H1 (cell line): ENCODE results near the gene PIGC. TPM values are rescaled to one million over a fixed set of nuclear protein-coding genes. Genes with fewer than 3 reads are reported as not detected.
A peak's percentile ranks its signal among the peaks of the same experiment; 100 is the strongest.

Source experiments
- CTCF ChIA-PET: fragments of 300-600 bp; sonication (Branson Sonifier 250); formaldehyde crosslinking; loops from one replicate; lab custom pipeline; 2021; ENCODE audit not compliant: partially characterized antibody; lab: Charles Lee
- POLR2A ChIA-PET: fragments of 300-600 bp; sonication (Branson Sonifier 250); formaldehyde crosslinking; loops from one replicate; lab custom pipeline; 2021; ENCODE audit warnings: inconsistent platforms; ENCODE audit not compliant: partially characterized antibody; lab: Charles Lee
- DNase-seq, 2 experiments: peaks; one replicate each; pipeline versions ENCODE4 v3.0.0 to v3.0.0-alpha.2; 2010 to 2022; ENCODE audit warnings: low spot score in 2 of 2, low read depth in 1 of 2, mixed read lengths in 1 of 2
- FAIRE-seq: peaks from 2 replicates; lab custom pipeline; 2011; peaks lifted over from hg19 to GRCh38; lab: Jason Lieb, UNC
- H2AFZ ChIP-seq: 2 replicates; pipeline ENCODE4 v1.8.1; 2012; ENCODE audit warnings: low read length, inconsistent platforms
- H2AK5ac ChIP-seq: 2 replicates; pipeline ENCODE4 v1.6.1; 2013; ENCODE audit warnings: low read depth, low read length
- H2BK120ac ChIP-seq: replicated peaks from 2 replicates; pipeline ENCODE3; 2013; ENCODE audit warnings: low read depth, low read length, inconsistent platforms
- H2BK12ac ChIP-seq: 2 replicates; pipeline ENCODE4 v1.6.1; 2013; ENCODE audit warnings: low read depth, low read length
- H2BK15ac ChIP-seq: 2 replicates; pipeline ENCODE4 v1.6.1; 2013; ENCODE audit warnings: low read length
- H2BK20ac ChIP-seq: 2 replicates; pipeline ENCODE4 v1.6.1; 2013; ENCODE audit warnings: low read length
- H2BK5ac ChIP-seq: 2 replicates; pipeline ENCODE4 v1.6.1; 2013; ENCODE audit warnings: low read depth, low read length
- H3K14ac ChIP-seq: 2 replicates; pipeline ENCODE4 v1.6.1; 2013; ENCODE audit warnings: inconsistent platforms; ENCODE audit not compliant: insufficient read length
- H3K18ac ChIP-seq: 2 replicates; pipeline ENCODE4 v1.6.1; 2013; ENCODE audit warnings: low read length; ENCODE audit errors: extremely low read depth
- H3K23ac ChIP-seq: 2 replicates; pipeline ENCODE4 v1.6.1; 2013; ENCODE audit warnings: inconsistent platforms; ENCODE audit not compliant: insufficient read length
- H3K23me2 ChIP-seq: 2 replicates; pipeline ENCODE4 v1.6.1; 2013; ENCODE audit warnings: low read depth, low read length
- H3K27ac ChIP-seq: 2 replicates; pipeline ENCODE4 v1.6.1; 2011; ENCODE audit warnings: low read depth, low read length, inconsistent platforms
- H3K27me3 ChIP-seq, 4 experiments: replicated peaks in 1 of 4; 1 replicate in 1 of 4; 2 replicates in 3 of 4; pipeline versions ENCODE4 v1.6.1 to v1.8.1; 2011 to 2013; ENCODE audit warnings: low read length in 3 of 4, mild to moderate bottlenecking in 3 of 4, inconsistent platforms in 2 of 4, mixed read lengths in 2 of 4, moderate library complexity in 1 of 4; ENCODE audit not compliant: control insufficient read depth in 3 of 4, insufficient read depth in 3 of 4; ENCODE audit errors: extremely low read depth in 1 of 4
- H3K36me3 ChIP-seq, 4 experiments: 2 replicates each; pipeline versions ENCODE4 v1.6.1 to v1.8.1; 2011 to 2013; ENCODE audit warnings: mild to moderate bottlenecking in 4 of 4, low read length in 3 of 4, moderate library complexity in 2 of 4, control low read depth in 1 of 4, inconsistent platforms in 1 of 4; ENCODE audit not compliant: insufficient read depth in 4 of 4, control insufficient read depth in 2 of 4
- H3K4ac ChIP-seq: replicated peaks from 2 replicates; pipeline ENCODE3; 2013; ENCODE audit warnings: low read length, low read depth, mixed read lengths, inconsistent platforms; ENCODE audit not compliant: insufficient read length
- H3K4me1 ChIP-seq, 4 experiments: replicated peaks in 1 of 4; 1 replicate in 1 of 4; 2 replicates in 3 of 4; pipeline versions ENCODE4 v1.6.1 to v1.8.1; 2011 to 2013; ENCODE audit warnings: low read length in 3 of 4, inconsistent platforms in 2 of 4, mixed read lengths in 1 of 4; ENCODE audit not compliant: insufficient read depth in 4 of 4, control insufficient read depth in 3 of 4
- H3K4me2 ChIP-seq, 2 experiments: 2 replicates each; pipeline versions ENCODE4 v1.6.1 to v1.8.1; 2011 to 2013; ENCODE audit warnings: low read depth in 2 of 2, low read length in 2 of 2, control low read depth in 1 of 2, inconsistent platforms in 1 of 2, mild to moderate bottlenecking in 1 of 2; ENCODE audit not compliant: insufficient read depth in 1 of 2
- H3K4me3 ChIP-seq, 4 experiments: fragments of 200-600, 300-600 bp in 1 of 4; sonication (generic), shearing (Covaris generic), sonication (Bioruptor Twin) in 1 of 4; 2 replicates each; pipeline versions ENCODE4 v1.5.1 to v1.8.1; 2011 to 2016; ENCODE audit warnings: low read length in 4 of 4, low read depth in 3 of 4, control low read depth in 2 of 4, inconsistent platforms in 2 of 4, mild to moderate bottlenecking in 2 of 4, mixed read lengths in 1 of 4, moderate library complexity in 1 of 4; ENCODE audit not compliant: insufficient read depth in 2 of 4; ENCODE audit errors: extremely low read depth in 1 of 4
- H3K56ac ChIP-seq: replicated peaks from 2 replicates; pipeline ENCODE3; 2013; ENCODE audit warnings: low read depth, mild to moderate bottlenecking, mixed read lengths, low read length, inconsistent platforms; ENCODE audit not compliant: insufficient read length
- H3K79me1 ChIP-seq: 2 replicates; pipeline ENCODE4 v1.6.1; 2013; ENCODE audit warnings: low read depth, low read length, control low read depth
- H3K79me2 ChIP-seq, 2 experiments: 2 replicates each; pipeline versions ENCODE4 v1.6.1 to v1.8.1; 2012 to 2013; ENCODE audit warnings: low read length in 2 of 2, mild to moderate bottlenecking in 2 of 2, inconsistent platforms in 1 of 2; ENCODE audit not compliant: insufficient read depth in 2 of 2, control insufficient read depth in 1 of 2
- H3K9ac ChIP-seq, 4 experiments: replicated peaks in 1 of 4; 1 replicate in 1 of 4; 2 replicates in 3 of 4; pipeline versions ENCODE4 v1.6.1 to v1.8.1; 2011 to 2013; ENCODE audit warnings: low read depth in 3 of 4, low read length in 3 of 4, control low read depth in 2 of 4, mild to moderate bottlenecking in 2 of 4, moderate library complexity in 2 of 4, inconsistent platforms in 1 of 4; ENCODE audit errors: extremely low read depth in 1 of 4
- H3K9me3 ChIP-seq, 2 experiments: 2 replicates each; pipeline versions ENCODE4 v1.6.1 to v1.8.1; 2012 to 2013; ENCODE audit warnings: mild to moderate bottlenecking in 2 of 2, moderate library complexity in 2 of 2, control low read depth in 1 of 2, inconsistent platforms in 1 of 2, low read depth in 1 of 2, low read length in 1 of 2, mixed read lengths in 1 of 2; ENCODE audit not compliant: insufficient read depth in 2 of 2
- H4K20me1 ChIP-seq, 2 experiments: replicated peaks in 1 of 2; 2 replicates each; pipeline versions ENCODE3 to v1.8.1; 2011 to 2013; ENCODE audit warnings: inconsistent platforms in 2 of 2, low read length in 2 of 2, mild to moderate bottlenecking in 1 of 2; ENCODE audit not compliant: insufficient read depth in 2 of 2, control insufficient read depth in 1 of 2
- H4K5ac ChIP-seq: 2 replicates; pipeline ENCODE4 v1.6.1; 2013; ENCODE audit warnings: low read length, low read depth, mixed read lengths, inconsistent platforms; ENCODE audit not compliant: insufficient read length
- H4K8ac ChIP-seq: 2 replicates; pipeline ENCODE4 v1.8.0; 2013; ENCODE audit warnings: mild to moderate bottlenecking, moderate library complexity, low read length, inconsistent platforms; ENCODE audit not compliant: insufficient read depth; ENCODE audit errors: extremely low read depth
- H4K91ac ChIP-seq: replicated peaks from 2 replicates; pipeline ENCODE3; 2013; ENCODE audit warnings: low read length, mixed read lengths, inconsistent platforms; ENCODE audit not compliant: insufficient read length
- BACH1 ChIP-seq: IDR thresholded peaks from 2 replicates; pipeline ENCODE4 v1.6.1; 2012; ENCODE audit warnings: low read length, improper control_type of control experiment
- CBX5 ChIP-seq: fragments of 300-800, 300-1000 bp; sonication (generic); IDR thresholded peaks from 2 replicates; pipeline ENCODE4 v1.7.1; 2016; ENCODE audit warnings: antibody characterized with exemption, low read length, low read depth
- CEBPB ChIP-seq: IDR thresholded peaks from 2 replicates; pipeline ENCODE4 v1.6.1; 2012; ENCODE audit warnings: low read depth, low read length
- KDM5A ChIP-seq: fragments of 200-600 bp; IDR thresholded peaks from 2 replicates; pipeline ENCODE4 v1.7.1; 2012; ENCODE audit warnings: mild to moderate bottlenecking, low read length, inconsistent platforms, mixed read lengths
- NRF1 ChIP-seq: IDR thresholded peaks from 2 replicates; pipeline ENCODE4 v1.6.1; 2011; ENCODE audit warnings: mild to moderate bottlenecking, low read depth, low read length, improper control_type of control experiment
- POLR2A ChIP-seq, 2 experiments: IDR thresholded peaks; 1 replicate in 1 of 2; 2 replicates in 1 of 2; pipeline ENCODE4 v1.6.1; 2011; ENCODE audit warnings: low read depth in 2 of 2, low read length in 2 of 2, mild to moderate bottlenecking in 2 of 2; ENCODE audit errors: control extremely low read depth in 1 of 2
- RBBP5 ChIP-seq: IDR thresholded peaks from 2 replicates; pipeline ENCODE4 v1.7.1; 2012; ENCODE audit warnings: low read depth, mild to moderate bottlenecking, inconsistent platforms, low read length, moderate library complexity, borderline replicate concordance
- RNF2 ChIP-seq: fragments of 200-900, 300-1000 bp; sonication (generic); IDR thresholded peaks from 2 replicates; pipeline ENCODE4 v1.7.1; 2016; ENCODE audit warnings: borderline replicate concordance, low read depth, mild to moderate bottlenecking, antibody characterized with exemption, low read length; ENCODE audit not compliant: poor library complexity, severe bottlenecking; ENCODE audit errors: missing control alignments
- SIX5 ChIP-seq: IDR thresholded peaks from 2 replicates; pipeline ENCODE4 v1.6.1; 2011; ENCODE audit warnings: mild to moderate bottlenecking, low read depth, low read length
- TEAD4 ChIP-seq: IDR thresholded peaks from 2 replicates; pipeline ENCODE4 v1.6.1; 2012; ENCODE audit warnings: low read depth, low read length, inconsistent platforms, mixed read lengths
- WGBS, 2 experiments: shearing (Covaris generic) in 1 of 2; methylation state at CpG; one replicate each; pipeline versions ENCODE4 v1.1.6 to v1.1.7; 2013 to 2015; ENCODE audit warnings: low lambda C conversion rate in 2 of 2, mixed read lengths in 2 of 2, inconsistent platforms in 1 of 2, low coverage in 1 of 2, missing lambda C conversion rate in 1 of 2; ENCODE audit not compliant: insufficient replicate concordance in 2 of 2, insufficient coverage in 1 of 2, insufficient read length in 1 of 2; ENCODE audit errors: extremely low coverage in 1 of 2, missing lambda C conversion rate in 1 of 2; 5-methylcytosine and 5-hydroxymethylcytosine counted together
- polyA plus RNA-seq, 7 experiments: library from polyadenylated mRNA; depleted of rRNA in 3 of 7; stranded (reverse) in 5 of 7; unstranded in 2 of 7; fragments of >200 nt in 5 of 7; fragments of 200-250 nt in 2 of 7; gene quantifications; 1 replicate in 5 of 7; 2 replicates in 1 of 7; 4 replicates in 1 of 7; pipeline versions ENCODE4 v1.2.1 to v1.2.3, GENCODE V29; 2011 to 2013; ENCODE audit warnings: missing spikeins in 2 of 7, mixed read lengths in 2 of 7
- total RNA-seq: library from RNA; stranded (reverse); fragmentation: NEBNext Ultra II Directional; extraction: Animal tissue kit (Norgen Biotek cat#: 25700); gene quantifications from 2 replicates; pipeline ENCODE4 v1.2.1, GENCODE V29; 2021
- TF ChIP-seq, protein P1 (sequence below): IDR thresholded peaks from 2 replicates; pipeline ENCODE4 v1.6.1; 2012; ENCODE audit warnings: inconsistent platforms
- TF ChIP-seq, protein P2 (sequence below): IDR thresholded peaks from 2 replicates; pipeline ENCODE4 v1.6.1; 2011; ENCODE audit warnings: low read depth, mild to moderate bottlenecking, low read length; ENCODE audit not compliant: insufficient read depth

Gene PIGC
- total and polyA plus RNA-seq, 2 of the 8 experiments (the other 6 are each of a cell fraction or from before 2014, with no cell fraction given): 21.0 to 39.3 TPM

DNA sequence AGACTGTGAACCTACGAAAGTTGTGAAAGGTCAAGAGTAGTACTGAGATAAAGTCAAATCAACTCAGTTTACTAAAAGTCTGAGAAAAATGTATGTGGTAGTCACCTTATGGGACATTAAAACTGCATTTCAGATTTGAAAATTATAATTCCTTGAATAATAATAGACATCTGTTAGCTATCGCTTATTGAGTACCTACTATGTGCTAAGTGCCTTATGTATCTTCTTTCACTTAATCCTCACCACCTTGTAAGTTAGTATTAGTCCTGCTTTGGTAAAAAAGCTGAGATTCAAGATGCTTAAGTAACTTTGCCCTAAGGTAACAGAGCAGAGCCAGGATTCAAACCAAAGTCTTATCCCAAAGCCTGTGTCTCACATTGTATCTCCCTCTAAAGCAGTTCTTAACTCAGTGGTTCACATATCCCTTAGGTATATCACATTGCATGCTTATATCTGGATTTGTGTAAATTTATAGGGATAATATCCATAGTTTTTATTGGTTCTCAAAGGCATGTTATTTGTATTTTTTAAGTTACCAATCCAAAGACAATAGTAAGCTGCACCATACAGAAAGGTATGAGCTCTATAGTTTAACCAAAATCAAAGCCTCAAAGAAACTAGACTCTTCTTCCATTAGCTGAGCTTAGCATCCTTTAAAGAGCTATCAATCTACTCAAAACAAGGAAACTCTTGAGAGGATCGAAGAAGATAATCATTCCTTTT lies 865 bp downstream of the PIGC start:
- no peak for FAIRE-seq
- Histone ChIP-seq H4K5ac (no peak overlapping the region), H3K79me2 (peaks cover 0 to 11% of the 10 kb centered on the region in 2 experiments; a peak in 3 of 4 replicates), H2BK12ac (no peak overlapping the region), H2BK15ac (no peak overlapping the region), H3K27me3 (no peaks in the 10 kb centered on the region), H3K9ac (peak overlapping the region in 2 of 4 experiments; percentile 48 to 81; a peak in 1 of 7 replicates), H2BK120ac (no peak overlapping the region), H3K23me2 (no peaks in the 10 kb centered on the region), H3K27ac (no peak overlapping the region), H3K14ac (no peak overlapping the region), H3K4me3 (peak overlapping the region; percentile 53 to 92 (median 90)), H3K4ac (no peak overlapping the region), H3K79me1 (0 out of 2 replicates have a peak, but pooled peaks cover 3% of the 10 kb centered on the region), H3K23ac (no peak overlapping the region), H2BK20ac (no peak overlapping the region), H3K4me2 (peak overlapping the region; percentile 61 to 66), H4K8ac (no peak overlapping the region), H3K18ac (no peak overlapping the region), H2BK5ac (no peak overlapping the region), H3K4me1 (no peaks in the 10 kb centered on the region), H3K36me3 (peaks cover 0 to 8% (median 3%) of the 10 kb centered on the region in 4 experiments; a peak in 4 of 8 replicates), H2AFZ (no peak overlapping the region), H3K56ac (peak overlapping the region; percentile 50), H4K20me1 (peaks cover 0 to 2% of the 10 kb centered on the region in 2 experiments), H3K9me3 (no peaks in the 10 kb centered on the region), H4K91ac (no peak overlapping the region), H2AK5ac (no peak overlapping the region)
- WGBS, 2 experiments: 83% methylated on average over 3 of the region's 3 CpGs; no CpG with 5 or more reads in 1 of the 2 experiments
- POLR2A ChIA-PET: no interaction called here
- DNase-seq: no peak
- CTCF ChIA-PET: interaction anchor here (0.7 to 2.4 kb wide), 22 partner anchors 8 to 642 kb away, joined by 3 to 10 read pairs (median 4); no protein-coding TSS in a partner anchor
- TF ChIP-seq, protein P1, sequence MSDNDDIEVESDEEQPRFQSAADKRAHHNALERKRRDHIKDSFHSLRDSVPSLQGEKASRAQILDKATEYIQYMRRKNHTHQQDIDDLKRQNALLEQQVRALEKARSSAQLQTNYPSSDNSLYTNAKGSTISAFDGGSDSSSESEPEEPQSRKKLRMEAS: no peak
- TF ChIP-seq CBX5 (no peak), RBBP5 (no peak), SIX5 (no peak), KDM5A (no peak), RNF2 (no peak), TEAD4 (no peak), POLR2A (IDR thresholded peaks at IDR 0.05; ENCODE audit: control extremely low read depth in 1 of 2, low read depth in 2 of 2, low read length in 2 of 2) (no peak), NRF1 (no peak), CEBPB (no peak), BACH1 (no peak)
- TF ChIP-seq, protein P2, sequence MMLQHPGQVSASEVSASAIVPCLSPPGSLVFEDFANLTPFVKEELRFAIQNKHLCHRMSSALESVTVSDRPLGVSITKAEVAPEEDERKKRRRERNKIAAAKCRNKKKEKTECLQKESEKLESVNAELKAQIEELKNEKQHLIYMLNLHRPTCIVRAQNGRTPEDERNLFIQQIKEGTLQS: no peak
